HEK293 (cell line): ENCODE results near the gene PPFIA2.

Source experiments
- CTCF ChIA-PET: fragments of 350-600 bp; formaldehyde crosslinking; extraction: SDS; loops from one replicate; lab custom pipeline; 2021; ENCODE audit warnings: antibody characterized with exemption; lab: Yijun Ruan, JAX
- POLR2A ChIA-PET: fragments of 300-600 bp; formaldehyde crosslinking; extraction: SDS; loops from one replicate; lab custom pipeline; 2020; ENCODE audit warnings: antibody characterized with exemption, inconsistent platforms; lab: Yijun Ruan, JAX
- H3K27ac ChIP-seq: fragments of 200-500 bp; sonication (Bioruptor generic); 2 replicates; pipeline ENCODE4 v1.5.1; 2014; ENCODE audit warnings: low read depth, low read length, control low read depth, inconsistent platforms; ENCODE audit errors: extremely low read depth
- H3K36me3 ChIP-seq, 2 experiments: fragments of 200-500 bp in 1 of 2; sonication (Bioruptor generic) in 1 of 2; 1 replicate in 1 of 2; 2 replicates in 1 of 2; pipeline ENCODE4 v1.5.1; 2014 to 2017; ENCODE audit warnings: inconsistent platforms in 2 of 2, low read length in 2 of 2; ENCODE audit not compliant: control insufficient read depth in 2 of 2, insufficient read depth in 1 of 2
- H3K4me1 ChIP-seq: fragments of 200-500 bp; sonication (Bioruptor generic); 2 replicates; pipeline ENCODE4 v1.5.1; 2014; ENCODE audit warnings: mild to moderate bottlenecking, low read length, inconsistent platforms; ENCODE audit not compliant: control insufficient read depth, insufficient read depth
- H3K4me3 ChIP-seq: 2 replicates; pipeline ENCODE4 v1.5.1; 2011; ENCODE audit warnings: low read depth, mild to moderate bottlenecking, control low read depth, low read length, moderate library complexity
- H3K9me3 ChIP-seq: fragments of 200-500 bp; sonication (Bioruptor generic); 2 replicates; pipeline ENCODE4 v1.5.1; 2014; ENCODE audit warnings: low read depth, low read length, inconsistent platforms; ENCODE audit not compliant: control insufficient read depth, insufficient read depth
- AEBP2 ChIP-seq: fragments of 450-650 bp; formaldehyde crosslinking; IDR thresholded peaks from 2 replicates; pipeline ENCODE4 v1.5.1; 2016; ENCODE audit warnings: missing biosample characterization, missing genetic modification characterization, borderline replicate concordance
- WT1 ChIP-seq: fragments of 450-650 bp; formaldehyde crosslinking; IDR thresholded peaks from 2 replicates; pipeline ENCODE4 v1.5.1; 2016; ENCODE audit warnings: missing biosample characterization, missing genetic modification characterization
- ZBTB20 ChIP-seq: fragments of 450-650 bp; formaldehyde crosslinking; IDR thresholded peaks from 2 replicates; pipeline ENCODE4 v1.5.1; 2016; ENCODE audit warnings: missing biosample characterization, missing genetic modification characterization
- ZBTB48 ChIP-seq: fragments of 450-650 bp; formaldehyde crosslinking; IDR thresholded peaks from 2 replicates; pipeline ENCODE4 v1.5.1; 2016; ENCODE audit warnings: missing biosample characterization, missing genetic modification characterization
- ZNF169 ChIP-seq: fragments of 450-650 bp; formaldehyde crosslinking; IDR thresholded peaks from 2 replicates; pipeline ENCODE4 v1.5.1; 2016; ENCODE audit warnings: missing biosample characterization, missing genetic modification characterization
- ZNF175 ChIP-seq: fragments of 450-650 bp; formaldehyde crosslinking; IDR thresholded peaks from 2 replicates; pipeline ENCODE4 v1.5.1; 2016; ENCODE audit warnings: missing biosample characterization, missing genetic modification characterization
- ZNF184 ChIP-seq: fragments of 450-650 bp; IDR thresholded peaks from 2 replicates; pipeline ENCODE4 v1.5.1; 2018; ENCODE audit warnings: missing biosample characterization, mild to moderate bottlenecking, missing genetic modification characterization
- ZNF394 ChIP-seq: fragments of 450-650 bp; formaldehyde crosslinking; IDR thresholded peaks from 2 replicates; pipeline ENCODE4 v1.5.1; 2016; ENCODE audit warnings: missing biosample characterization, missing genetic modification characterization, mild to moderate bottlenecking, moderate library complexity, borderline replicate concordance
- ZNF521 ChIP-seq: fragments of 450-650 bp; formaldehyde crosslinking; IDR thresholded peaks from 2 replicates; pipeline ENCODE4 v1.5.1; 2017; ENCODE audit warnings: missing biosample characterization, mild to moderate bottlenecking, missing genetic modification characterization
- ZNF549 ChIP-seq: fragments of 450-650 bp; IDR thresholded peaks from 2 replicates; pipeline ENCODE4 v1.5.1; 2018; ENCODE audit warnings: missing biosample characterization, missing genetic modification characterization, mild to moderate bottlenecking, inconsistent platforms, moderate library complexity
- ZNF654 ChIP-seq: fragments of 450-650 bp; formaldehyde crosslinking; IDR thresholded peaks from 2 replicates; pipeline ENCODE4 v1.5.1; 2016; ENCODE audit warnings: low read depth, missing biosample characterization, missing genetic modification characterization
- ZNF670 ChIP-seq: fragments of 450-650 bp; formaldehyde crosslinking; IDR thresholded peaks from 2 replicates; pipeline ENCODE4 v1.5.1; 2016; ENCODE audit warnings: missing biosample characterization, missing genetic modification characterization, low read depth
- ZNF747 ChIP-seq: fragments of 450-650 bp; formaldehyde crosslinking; IDR thresholded peaks from 2 replicates; pipeline ENCODE4 v1.5.1; 2016; ENCODE audit warnings: missing biosample characterization, missing genetic modification characterization
- TF ChIP-seq, protein P1 (sequence below): fragments of 450-650 bp; formaldehyde crosslinking; IDR thresholded peaks from 2 replicates; pipeline ENCODE4 v1.5.1; 2016; ENCODE audit warnings: missing biosample characterization, missing genetic modification characterization
- TF ChIP-seq, protein P2 (sequence below): fragments of 450-650 bp; formaldehyde crosslinking; IDR thresholded peaks from 2 replicates; pipeline ENCODE4 v1.5.1; 2016; ENCODE audit warnings: missing biosample characterization, missing genetic modification characterization
- TF ChIP-seq, protein P3 (sequence below): fragments of 450-650 bp; formaldehyde crosslinking; IDR thresholded peaks from 2 replicates; pipeline ENCODE4 v1.5.1; 2016; ENCODE audit warnings: missing biosample characterization, missing genetic modification characterization
- TF ChIP-seq, protein P4 (sequence below): fragments of 450-650 bp; formaldehyde crosslinking; IDR thresholded peaks from 2 replicates; pipeline ENCODE4 v1.5.1; 2016; ENCODE audit warnings: missing biosample characterization, missing genetic modification characterization
- TF ChIP-seq, protein P5 (sequence below): fragments of 450-650 bp; formaldehyde crosslinking; IDR thresholded peaks from 2 replicates; pipeline ENCODE4 v1.5.1; 2016; ENCODE audit warnings: missing biosample characterization, missing genetic modification characterization, low read depth
- TF ChIP-seq, protein P6 (sequence below): fragments of 450-650 bp; formaldehyde crosslinking; IDR thresholded peaks from 2 replicates; pipeline ENCODE4 v1.5.1; 2016; ENCODE audit warnings: missing biosample characterization, missing genetic modification characterization
- TF ChIP-seq, protein P7 (sequence below): fragments of 450-650 bp; IDR thresholded peaks from 2 replicates; pipeline ENCODE4 v1.5.1; 2018; ENCODE audit warnings: missing biosample characterization, missing genetic modification characterization

PPFIA2 gene

DNA sequence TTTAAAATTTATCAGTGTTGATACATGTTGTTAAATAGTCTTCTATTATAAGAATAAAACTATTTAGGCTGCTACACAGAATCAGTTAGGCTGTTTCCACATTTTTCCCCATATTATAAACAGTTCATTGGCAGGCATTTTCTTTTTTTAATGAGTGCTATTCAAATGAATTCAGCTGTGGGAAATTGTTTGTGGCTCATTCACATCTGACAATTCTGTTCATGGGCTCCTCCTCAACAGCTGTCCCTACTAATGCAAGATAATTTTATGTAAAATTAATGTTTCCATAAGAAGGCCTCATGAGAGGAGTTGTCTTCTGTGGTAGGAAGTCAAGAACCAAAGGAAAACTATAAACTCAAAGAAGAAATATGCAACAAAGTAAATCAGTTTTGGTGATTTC, 218.0 kb downstream of the PPFIA2 start (continued):
- TF ChIP-seq, protein P1, sequence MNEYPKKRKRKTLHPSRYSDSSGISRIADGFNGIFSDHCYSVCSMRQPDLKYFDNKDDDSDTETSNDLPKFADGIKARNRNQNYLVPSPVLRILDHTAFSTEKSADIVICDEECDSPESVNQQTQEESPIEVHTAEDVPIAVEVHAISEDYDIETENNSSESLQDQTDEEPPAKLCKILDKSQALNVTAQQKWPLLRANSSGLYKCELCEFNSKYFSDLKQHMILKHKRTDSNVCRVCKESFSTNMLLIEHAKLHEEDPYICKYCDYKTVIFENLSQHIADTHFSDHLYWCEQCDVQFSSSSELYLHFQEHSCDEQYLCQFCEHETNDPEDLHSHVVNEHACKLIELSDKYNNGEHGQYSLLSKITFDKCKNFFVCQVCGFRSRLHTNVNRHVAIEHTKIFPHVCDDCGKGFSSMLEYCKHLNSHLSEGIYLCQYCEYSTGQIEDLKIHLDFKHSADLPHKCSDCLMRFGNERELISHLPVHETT (tag by site-specific recombination) = no peak
- TF ChIP-seq ZNF549 (no peak), ZBTB48 (tag by site-specific recombination) (no peak), ZBTB20 (no peak), ZNF654 (tag by site-specific recombination) (no peak), ZNF175 (tag by site-specific recombination) (no peak)

- Histone ChIP-seq H3K9me3 (no peaks in the 10 kb centered on the region), H3K4me1 (no peaks in the 10 kb centered on the region; the same call in 1 of the 2 replicates), H3K27ac (no peak overlapping the region), H3K36me3 (no peaks in the 10 kb centered on the region), H3K4me3 (no peak overlapping the region)
- ChIA-PET CTCF (no interaction called here), POLR2A (no interaction called here)
- TF ChIP-seq ZNF169 (tag by site-specific recombination) (no peak), WT1 (tag by site-specific recombination) (no peak), ZNF521 (no peak), ZBTB20 (no peak), ZNF394 (no peak), AEBP2 (tag by site-specific recombination) (no peak), ZNF184 (tag by site-specific recombination) (no peak), ZNF747 (tag by site-specific recombination) (no peak), ZNF670 (tag by site-specific recombination) (no peak)
- TF ChIP-seq, protein P2, sequence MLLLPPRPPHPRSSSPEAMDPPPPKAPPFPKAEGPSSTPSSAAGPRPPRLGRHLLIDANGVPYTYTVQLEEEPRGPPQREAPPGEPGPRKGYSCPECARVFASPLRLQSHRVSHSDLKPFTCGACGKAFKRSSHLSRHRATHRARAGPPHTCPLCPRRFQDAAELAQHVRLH (tag by site-specific recombination) = no peak
- TF ChIP-seq, protein P3, sequence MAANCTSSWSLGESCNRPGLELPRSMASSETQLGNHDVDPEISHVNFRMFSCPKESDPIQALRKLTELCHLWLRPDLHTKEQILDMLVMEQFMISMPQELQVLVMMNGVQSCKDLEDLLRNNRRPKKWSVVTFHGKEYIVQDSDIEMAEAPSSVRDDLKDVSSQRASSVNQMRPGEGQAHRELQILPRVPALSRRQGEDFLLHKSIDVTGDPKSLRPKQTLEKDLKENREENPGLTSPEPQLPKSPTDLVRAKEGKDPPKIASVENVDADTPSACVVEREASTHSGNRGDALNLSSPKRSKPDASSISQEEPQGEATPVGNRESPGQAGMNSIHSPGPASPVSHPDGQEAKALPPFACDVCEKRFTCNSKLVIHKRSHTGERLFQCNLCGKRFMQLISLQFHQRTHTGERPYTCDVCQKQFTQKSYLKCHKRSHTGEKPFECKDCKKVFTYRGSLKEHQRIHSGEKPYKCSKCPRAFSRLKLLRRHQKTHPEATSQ (tag by site-specific recombination) = no peak
- TF ChIP-seq, protein P4, sequence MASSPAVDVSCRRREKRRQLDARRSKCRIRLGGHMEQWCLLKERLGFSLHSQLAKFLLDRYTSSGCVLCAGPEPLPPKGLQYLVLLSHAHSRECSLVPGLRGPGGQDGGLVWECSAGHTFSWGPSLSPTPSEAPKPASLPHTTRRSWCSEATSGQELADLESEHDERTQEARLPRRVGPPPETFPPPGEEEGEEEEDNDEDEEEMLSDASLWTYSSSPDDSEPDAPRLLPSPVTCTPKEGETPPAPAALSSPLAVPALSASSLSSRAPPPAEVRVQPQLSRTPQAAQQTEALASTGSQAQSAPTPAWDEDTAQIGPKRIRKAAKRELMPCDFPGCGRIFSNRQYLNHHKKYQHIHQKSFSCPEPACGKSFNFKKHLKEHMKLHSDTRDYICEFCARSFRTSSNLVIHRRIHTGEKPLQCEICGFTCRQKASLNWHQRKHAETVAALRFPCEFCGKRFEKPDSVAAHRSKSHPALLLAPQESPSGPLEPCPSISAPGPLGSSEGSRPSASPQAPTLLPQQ = no peak
Measured at GRCh38 chr12:81539279-81539678, 219.9 kb downstream of the PPFIA2 start.

- no peaks in the 10 kb centered on the region for H3K4me1 ChIP-seq
- POLR2A ChIA-PET = no interaction called here
- no peak overlapping the region for H3K4me3 ChIP-seq
- CTCF ChIA-PET = no interaction called here
- TF ChIP-seq, protein P5, sequence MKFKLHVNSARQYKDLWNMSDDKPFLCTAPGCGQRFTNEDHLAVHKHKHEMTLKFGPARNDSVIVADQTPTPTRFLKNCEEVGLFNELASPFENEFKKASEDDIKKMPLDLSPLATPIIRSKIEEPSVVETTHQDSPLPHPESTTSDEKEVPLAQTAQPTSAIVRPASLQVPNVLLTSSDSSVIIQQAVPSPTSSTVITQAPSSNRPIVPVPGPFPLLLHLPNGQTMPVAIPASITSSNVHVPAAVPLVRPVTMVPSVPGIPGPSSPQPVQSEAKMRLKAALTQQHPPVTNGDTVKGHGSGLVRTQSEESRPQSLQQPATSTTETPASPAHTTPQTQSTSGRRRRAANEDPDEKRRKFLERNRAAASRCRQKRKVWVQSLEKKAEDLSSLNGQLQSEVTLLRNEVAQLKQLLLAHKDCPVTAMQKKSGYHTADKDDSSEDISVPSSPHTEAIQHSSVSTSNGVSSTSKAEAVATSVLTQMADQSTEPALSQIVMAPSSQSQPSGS = peak; percentile 60
- TF ChIP-seq, protein P6, sequence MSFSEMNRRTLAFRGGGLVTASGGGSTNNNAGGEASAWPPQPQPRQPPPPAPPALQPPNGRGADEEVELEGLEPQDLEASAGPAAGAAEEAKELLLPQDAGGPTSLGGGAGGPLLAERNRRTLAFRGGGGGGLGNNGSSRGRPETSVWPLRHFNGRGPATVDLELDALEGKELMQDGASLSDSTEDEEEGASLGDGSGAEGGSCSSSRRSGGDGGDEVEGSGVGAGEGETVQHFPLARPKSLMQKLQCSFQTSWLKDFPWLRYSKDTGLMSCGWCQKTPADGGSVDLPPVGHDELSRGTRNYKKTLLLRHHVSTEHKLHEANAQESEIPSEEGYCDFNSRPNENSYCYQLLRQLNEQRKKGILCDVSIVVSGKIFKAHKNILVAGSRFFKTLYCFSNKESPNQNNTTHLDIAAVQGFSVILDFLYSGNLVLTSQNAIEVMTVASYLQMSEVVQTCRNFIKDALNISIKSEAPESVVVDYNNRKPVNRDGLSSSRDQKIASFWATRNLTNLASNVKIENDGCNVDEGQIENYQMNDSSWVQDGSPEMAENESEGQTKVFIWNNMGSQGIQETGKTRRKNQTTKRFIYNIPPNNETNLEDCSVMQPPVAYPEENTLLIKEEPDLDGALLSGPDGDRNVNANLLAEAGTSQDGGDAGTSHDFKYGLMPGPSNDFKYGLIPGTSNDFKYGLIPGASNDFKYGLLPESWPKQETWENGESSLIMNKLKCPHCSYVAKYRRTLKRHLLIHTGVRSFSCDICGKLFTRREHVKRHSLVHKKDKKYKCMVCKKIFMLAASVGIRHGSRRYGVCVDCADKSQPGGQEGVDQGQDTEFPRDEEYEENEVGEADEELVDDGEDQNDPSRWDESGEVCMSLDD = no peak
- TF ChIP-seq, protein P7, sequence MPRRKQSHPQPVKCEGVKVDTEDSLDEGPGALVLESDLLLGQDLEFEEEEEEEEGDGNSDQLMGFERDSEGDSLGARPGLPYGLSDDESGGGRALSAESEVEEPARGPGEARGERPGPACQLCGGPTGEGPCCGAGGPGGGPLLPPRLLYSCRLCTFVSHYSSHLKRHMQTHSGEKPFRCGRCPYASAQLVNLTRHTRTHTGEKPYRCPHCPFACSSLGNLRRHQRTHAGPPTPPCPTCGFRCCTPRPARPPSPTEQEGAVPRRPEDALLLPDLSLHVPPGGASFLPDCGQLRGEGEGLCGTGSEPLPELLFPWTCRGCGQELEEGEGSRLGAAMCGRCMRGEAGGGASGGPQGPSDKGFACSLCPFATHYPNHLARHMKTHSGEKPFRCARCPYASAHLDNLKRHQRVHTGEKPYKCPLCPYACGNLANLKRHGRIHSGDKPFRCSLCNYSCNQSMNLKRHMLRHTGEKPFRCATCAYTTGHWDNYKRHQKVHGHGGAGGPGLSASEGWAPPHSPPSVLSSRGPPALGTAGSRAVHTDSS = no peak
- no peak overlapping the region for H3K27ac ChIP-seq
- H3K36me3 ChIP-seq = no peaks in the 10 kb centered on the region
- H3K9me3 ChIP-seq = no peaks in the 10 kb centered on the region
Measured at GRCh38 chr12:81533054-81533453, 226.1 kb downstream of the PPFIA2 start.
